Activated CD4-positive, alpha-beta memory T cell treated with anti-CD3 and anti-CD28 coated beads for 36 hours (primary cell): ENCODE measurements around the gene XPR1. TPM values are rescaled to one million over a fixed set of nuclear protein-coding genes. Genes with fewer than 3 reads are reported as not detected.
"Not testable (repeated sequence)": the region's sequence is repeated elsewhere in the genome, so short reads cannot be mapped to it uniquely, and the experiment has no call there.

Experiments
- CTCF ChIA-PET: fragments of 350-600 bp; sonication (Branson Sonifier 250); formaldehyde crosslinking; loops from one replicate; lab custom pipeline; 2021; ENCODE audit warnings: antibody characterized with exemption, inconsistent platforms; lab: Charles Lee
- POLR2A ChIA-PET: fragments of 350-600 bp; sonication (Branson Sonifier 250); formaldehyde crosslinking; loops from one replicate; lab custom pipeline; 2021; ENCODE audit warnings: antibody characterized with exemption; lab: Charles Lee
- DNase-seq: peaks from one replicate; pipeline ENCODE4 v3.0.0-alpha.2; 2020
- H3K27ac Mint-ChIP-seq: one replicate; pipeline ENCODE4 v1.8.0; 2021; ENCODE audit warnings: mixed read lengths
- H3K27me3 Mint-ChIP-seq: one replicate; pipeline ENCODE4 v1.8.0; 2021; ENCODE audit warnings: mixed read lengths
- H3K36me3 Mint-ChIP-seq: one replicate; pipeline ENCODE4 v1.8.0; 2021; ENCODE audit warnings: mixed read lengths
- H3K4me1 Mint-ChIP-seq: one replicate; pipeline ENCODE4 v1.8.0; 2021; ENCODE audit warnings: low read depth, mixed read lengths
- H3K4me3 Mint-ChIP-seq: one replicate; pipeline ENCODE4 v1.8.0; 2021; ENCODE audit warnings: mild to moderate bottlenecking, mixed read lengths
- H3K9me3 Mint-ChIP-seq: one replicate; pipeline ENCODE4 v1.8.0; 2021; ENCODE audit warnings: mixed read lengths
- intact Hi-C: fragments of 100-400 bp; cut with micrococcal nuclease; formaldehyde crosslinking; loops from one replicate; pipeline ENCODE4 v1.15.1; 2023
- total RNA-seq, 2 experiments: library from RNA; stranded (reverse); gene quantifications; one replicate each; pipeline ENCODE4 v1.2.3, GENCODE V29; 2021

Gene XPR1
- total RNA-seq, 2 experiments from 2014 or later, result 17.9 to 18.4 TPM

DNA sequence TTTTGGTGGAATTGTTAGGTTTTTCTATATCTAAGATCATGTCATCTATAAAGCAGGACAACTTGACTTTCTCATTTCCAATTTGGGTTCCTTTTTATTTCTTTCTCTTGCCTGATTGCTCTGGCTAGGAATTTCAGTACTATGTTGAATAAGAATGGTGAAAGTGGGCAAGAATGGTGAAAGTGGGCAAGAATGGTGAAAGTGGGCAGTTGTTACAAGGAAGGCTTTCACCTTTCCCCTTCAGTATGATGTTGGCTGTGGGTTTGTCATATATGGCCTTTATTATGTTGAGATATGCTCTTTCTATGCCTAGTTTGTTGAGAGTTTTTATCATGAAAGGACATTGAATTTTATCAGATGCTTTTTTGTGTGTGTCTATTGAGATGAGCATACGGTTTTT is 64.5 kb downstream of the XPR1 start:
- no peak for DNase-seq
- peaks cover 44% of the 10 kb centered on the region for H3K36me3 Mint-ChIP-seq
- H3K27me3 Mint-ChIP-seq, result no peaks in the 10 kb centered on the region
- ChIA-PET CTCF (no interaction called here), POLR2A (no interaction called here)
- H3K9me3 Mint-ChIP-seq, result peaks cover 42% of the 10 kb centered on the region
- peaks cover 9% of the 10 kb centered on the region for H3K4me1 Mint-ChIP-seq
- H3K4me3 Mint-ChIP-seq, result no peak overlapping the region
- no peak overlapping the region for H3K27ac Mint-ChIP-seq
- intact Hi-C loops, result no loop called here

DNA sequence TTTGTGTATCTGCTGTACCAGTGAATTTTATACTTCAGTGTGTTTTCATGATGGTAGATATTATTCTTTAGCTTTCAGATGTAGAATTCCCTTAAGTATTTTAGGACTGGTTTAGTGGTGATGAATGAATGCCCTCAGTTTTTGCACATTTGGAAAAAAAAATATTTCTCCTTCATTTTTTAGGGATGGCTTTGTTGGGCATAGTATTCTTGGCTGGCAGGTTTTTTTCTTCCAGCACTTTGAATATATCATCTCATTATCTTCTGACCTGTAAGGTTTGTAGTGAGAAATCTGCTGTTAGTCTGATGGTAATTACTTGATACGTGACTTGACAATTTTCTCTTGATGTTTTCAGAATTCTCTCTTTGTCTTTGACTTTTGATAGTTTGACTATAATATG is 66.8 kb downstream of the XPR1 start:
- no peaks in the 10 kb centered on the region for H3K27me3 Mint-ChIP-seq

DNA sequence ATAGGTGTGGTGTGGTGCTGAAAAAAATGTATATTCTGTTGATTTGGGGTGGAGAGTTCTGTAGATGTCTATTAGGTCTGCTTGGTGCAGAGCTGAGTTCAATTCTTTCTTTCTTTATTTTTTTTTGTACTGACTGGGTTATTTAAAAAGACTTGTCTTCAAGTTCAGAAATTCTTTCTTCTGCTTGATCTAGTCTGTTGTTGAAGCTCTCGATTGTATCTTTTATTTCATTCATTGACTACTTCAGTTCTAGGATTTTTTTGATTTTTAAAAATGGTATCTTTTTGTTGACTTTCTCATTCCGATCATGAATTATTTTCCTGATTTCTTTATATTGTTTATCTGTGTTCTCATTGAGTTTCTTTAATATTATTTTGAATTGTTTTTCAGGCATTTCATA is 70.6 kb downstream of the XPR1 start:
- H3K27ac Mint-ChIP-seq, H3K27me3 Mint-ChIP-seq, CTCF ChIA-PET, H3K4me3 Mint-ChIP-seq, intact Hi-C loops, DNase-seq, POLR2A ChIA-PET, H3K4me1 Mint-ChIP-seq: not testable (repeated sequence)
- Mint-ChIP-seq H3K36me3 (peaks cover 25% of the 10 kb centered on the region), H3K9me3 (peaks cover 33% of the 10 kb centered on the region)

More for the DNA sequence above, 66.8 kb downstream of the XPR1 start:
- H3K4me3 Mint-ChIP-seq, result no peak overlapping the region
- CTCF ChIA-PET, result interaction anchor here (0.6 kb wide), 1 partner anchor 474 kb away, joined by 3 read pairs; no protein-coding TSS in a partner anchor
- no peaks in the 10 kb centered on the region for H3K4me1 Mint-ChIP-seq
- peaks cover 56% of the 10 kb centered on the region for H3K9me3 Mint-ChIP-seq
- POLR2A ChIA-PET, result no interaction called here
- H3K27ac Mint-ChIP-seq, result no peak overlapping the region
- peaks cover 49% of the 10 kb centered on the region for H3K36me3 Mint-ChIP-seq
- DNase-seq, result no peak
- intact Hi-C loops, result no loop called here

DNA sequence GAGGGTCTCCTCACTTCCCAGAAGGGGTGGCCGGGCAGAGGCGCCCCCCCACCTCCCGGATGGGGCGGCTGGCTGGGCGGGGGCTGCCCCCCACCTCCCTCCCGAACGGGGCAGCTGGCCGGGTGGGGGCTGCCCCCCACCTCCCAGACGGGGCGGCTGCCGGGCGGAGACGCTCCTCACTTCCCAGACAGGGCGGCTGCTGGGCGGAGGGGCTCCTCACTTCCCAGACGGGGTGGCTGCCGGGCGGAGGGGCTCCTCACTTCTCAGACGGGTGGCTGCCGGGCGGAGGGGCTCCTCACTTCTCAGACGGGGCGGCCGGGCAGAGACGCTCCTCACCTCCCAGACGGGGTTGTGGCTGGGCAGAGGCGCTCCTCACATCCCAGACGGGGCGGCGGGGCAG is 78.9 kb downstream of the XPR1 start:
- H3K4me1 Mint-ChIP-seq, H3K4me3 Mint-ChIP-seq, H3K27ac Mint-ChIP-seq, DNase-seq, intact Hi-C loops, POLR2A ChIA-PET, H3K27me3 Mint-ChIP-seq, CTCF ChIA-PET: not testable (repeated sequence)
- Mint-ChIP-seq H3K9me3 (peaks cover 13% of the 10 kb centered on the region), H3K36me3 (peaks cover 21% of the 10 kb centered on the region)

DNA sequence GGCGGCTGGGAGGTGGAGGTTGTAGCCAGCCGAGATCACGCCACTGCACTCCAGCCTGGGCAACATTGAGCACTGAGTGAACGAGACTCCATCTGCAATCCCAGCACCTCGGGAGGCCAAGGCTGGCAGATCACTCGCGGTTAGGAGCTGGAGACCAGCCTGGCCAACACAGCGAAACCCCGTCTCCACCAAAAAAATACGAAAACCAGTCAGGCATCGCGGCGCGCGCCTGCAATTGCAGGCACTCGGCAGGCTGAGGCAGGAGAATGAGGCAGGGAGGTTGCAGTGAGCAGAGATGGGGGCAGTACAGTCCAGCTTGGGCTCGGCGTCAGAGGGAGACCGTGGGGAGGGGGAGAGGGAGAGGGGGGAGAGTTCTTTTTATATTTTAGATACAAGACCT is 79.4 kb downstream of the XPR1 start:
- H3K27ac Mint-ChIP-seq, intact Hi-C loops, CTCF ChIA-PET, H3K27me3 Mint-ChIP-seq, POLR2A ChIA-PET, H3K4me1 Mint-ChIP-seq, DNase-seq, H3K4me3 Mint-ChIP-seq: not testable (repeated sequence)
- Mint-ChIP-seq H3K9me3 (peaks cover 13% of the 10 kb centered on the region), H3K36me3 (peaks cover 21% of the 10 kb centered on the region)

DNA sequence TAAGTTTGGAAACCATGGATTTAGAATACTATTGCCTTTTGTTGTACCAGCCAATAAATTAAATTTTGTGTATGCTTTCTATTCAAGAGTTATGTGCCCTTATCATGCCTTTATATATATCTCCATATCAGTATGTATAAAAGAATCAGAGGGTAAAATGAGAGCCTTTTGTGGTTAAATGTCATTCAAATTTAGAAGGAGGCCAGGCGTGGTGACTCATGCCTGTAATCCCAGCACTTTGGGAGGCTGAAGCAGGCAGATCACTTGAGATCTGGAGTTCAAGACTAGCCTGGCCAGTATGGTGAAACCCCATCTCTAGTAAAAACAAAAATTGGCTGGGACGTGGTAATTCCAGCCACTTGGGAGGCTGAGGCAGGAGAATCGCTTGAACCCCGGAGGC is 88.9 kb downstream of the XPR1 start:
- no peak for DNase-seq
- POLR2A ChIA-PET, result no interaction called here
- Mint-ChIP-seq H3K9me3 (no peaks in the 10 kb centered on the region), H3K27me3 (no peaks in the 10 kb centered on the region), H3K4me1 (peaks cover 2% of the 10 kb centered on the region), H3K27ac (no peak overlapping the region), H3K4me3 (no peak overlapping the region), H3K36me3 (peaks cover 11% of the 10 kb centered on the region)
- intact Hi-C loops, result no loop called here
- CTCF ChIA-PET, result no interaction called here

DNA sequence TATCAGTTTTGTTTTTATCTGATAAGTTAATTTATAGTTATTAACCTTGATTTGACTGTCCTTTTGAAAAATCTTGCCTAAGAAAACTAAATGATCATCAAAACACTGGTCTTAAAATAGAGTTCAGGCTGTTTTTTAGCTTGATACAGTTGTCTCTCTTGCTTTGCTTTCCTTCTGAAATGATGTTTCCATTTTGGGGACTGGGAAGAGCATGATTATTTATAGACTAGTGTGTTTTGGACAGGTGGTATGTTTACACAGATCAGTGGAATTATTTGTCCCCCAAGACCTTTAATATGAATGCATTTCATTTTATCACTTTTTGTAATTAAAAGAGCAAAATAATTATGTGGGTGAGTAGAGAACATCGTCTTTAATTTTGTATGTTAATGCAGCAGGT is 90.8 kb downstream of the XPR1 start:
- peaks cover 13% of the 10 kb centered on the region for H3K9me3 Mint-ChIP-seq
- H3K27ac Mint-ChIP-seq, result no peak overlapping the region
- DNase-seq, result no peak
- intact Hi-C loops, result no loop called here
- H3K4me1 Mint-ChIP-seq, result peaks cover 2% of the 10 kb centered on the region
- ChIA-PET POLR2A (no interaction called here), CTCF (no interaction called here)
- no peak overlapping the region for H3K4me3 Mint-ChIP-seq
- H3K27me3 Mint-ChIP-seq, result no peaks in the 10 kb centered on the region
- H3K36me3 Mint-ChIP-seq, result peaks cover 21% of the 10 kb centered on the region

DNA sequence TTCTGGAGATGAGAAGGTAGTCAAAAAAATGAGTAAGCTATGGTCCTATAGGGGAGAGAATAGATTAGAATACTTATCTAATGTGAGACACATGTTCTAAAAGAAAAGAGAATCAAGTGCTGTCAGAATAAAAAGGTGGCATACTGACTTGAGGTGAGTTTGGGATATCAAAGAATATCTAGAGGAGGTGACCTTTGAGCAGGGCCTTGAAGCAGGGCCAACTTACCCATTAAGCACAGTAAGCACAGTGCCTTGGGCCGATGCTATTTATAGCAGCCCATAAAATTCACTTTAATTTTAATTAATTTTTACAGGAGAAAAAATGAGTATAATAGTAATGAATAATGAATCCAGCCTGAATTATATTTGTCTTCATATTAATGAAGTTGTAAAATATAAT is 92.2 kb downstream of the XPR1 start:
- Mint-ChIP-seq H3K4me1 (peaks cover 2% of the 10 kb centered on the region), H3K27ac (no peak overlapping the region), H3K36me3 (peaks cover 29% of the 10 kb centered on the region), H3K4me3 (no peak overlapping the region), H3K27me3 (no peaks in the 10 kb centered on the region), H3K9me3 (peaks cover 27% of the 10 kb centered on the region)
- POLR2A ChIA-PET, result no interaction called here
- CTCF ChIA-PET, result no interaction called here
- intact Hi-C loops, result no loop called here
- DNase-seq, result no peak

DNA sequence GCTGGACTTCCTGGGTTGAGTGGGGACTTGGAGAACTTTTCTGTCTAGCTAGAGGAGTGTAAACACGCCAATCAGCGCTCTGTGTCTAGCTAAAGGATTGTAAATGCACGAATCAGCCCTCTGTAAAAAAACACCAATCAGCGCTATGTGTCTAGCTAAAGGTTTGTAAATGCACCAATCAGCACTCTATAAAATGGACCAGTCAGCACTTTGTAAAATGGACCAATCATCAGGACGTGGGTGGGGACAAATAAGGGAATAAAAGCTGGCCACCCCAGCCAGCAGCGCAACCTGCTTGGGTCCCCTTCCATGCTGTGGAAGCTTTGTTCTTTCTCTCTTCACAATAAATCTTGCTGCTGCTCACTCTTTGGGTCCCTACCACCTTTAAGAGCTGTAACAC is 94.2 kb downstream of the XPR1 start:
- DNase-seq, H3K4me3 Mint-ChIP-seq, CTCF ChIA-PET, H3K4me1 Mint-ChIP-seq, H3K27me3 Mint-ChIP-seq, intact Hi-C loops, H3K27ac Mint-ChIP-seq: not testable (repeated sequence)
- POLR2A ChIA-PET, result interaction anchor here (0.6 kb wide), 1 partner anchor 150 kb away, joined by 7 read pairs; no protein-coding TSS in a partner anchor
- Mint-ChIP-seq H3K36me3 (peaks cover 47% of the 10 kb centered on the region), H3K9me3 (peaks cover 45% of the 10 kb centered on the region)

DNA sequence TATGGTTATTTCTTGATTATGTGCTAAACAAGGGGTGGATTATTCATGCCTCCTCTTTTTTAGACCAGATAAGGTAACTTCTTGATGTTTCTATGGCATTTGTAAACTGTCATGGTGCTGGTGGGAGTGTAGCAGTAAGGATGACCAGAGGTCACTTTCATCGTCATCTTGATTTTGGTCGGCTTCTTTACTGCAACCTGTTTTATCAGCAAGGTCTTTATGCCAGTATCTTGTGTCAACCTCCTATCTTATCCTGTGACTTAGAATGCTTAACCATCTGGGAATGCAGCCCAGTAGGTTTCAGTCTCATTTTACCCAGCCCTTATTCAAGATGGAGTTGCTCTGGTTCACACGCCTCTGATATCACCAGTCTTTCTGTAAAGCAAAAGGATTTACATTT is 95.9 kb downstream of the XPR1 start:
- H3K27me3 Mint-ChIP-seq, H3K27ac Mint-ChIP-seq, CTCF ChIA-PET, H3K4me3 Mint-ChIP-seq, intact Hi-C loops, POLR2A ChIA-PET, H3K4me1 Mint-ChIP-seq, DNase-seq: not testable (repeated sequence)
- Mint-ChIP-seq H3K9me3 (peaks cover 59% of the 10 kb centered on the region), H3K36me3 (peaks cover 59% of the 10 kb centered on the region)

DNA sequence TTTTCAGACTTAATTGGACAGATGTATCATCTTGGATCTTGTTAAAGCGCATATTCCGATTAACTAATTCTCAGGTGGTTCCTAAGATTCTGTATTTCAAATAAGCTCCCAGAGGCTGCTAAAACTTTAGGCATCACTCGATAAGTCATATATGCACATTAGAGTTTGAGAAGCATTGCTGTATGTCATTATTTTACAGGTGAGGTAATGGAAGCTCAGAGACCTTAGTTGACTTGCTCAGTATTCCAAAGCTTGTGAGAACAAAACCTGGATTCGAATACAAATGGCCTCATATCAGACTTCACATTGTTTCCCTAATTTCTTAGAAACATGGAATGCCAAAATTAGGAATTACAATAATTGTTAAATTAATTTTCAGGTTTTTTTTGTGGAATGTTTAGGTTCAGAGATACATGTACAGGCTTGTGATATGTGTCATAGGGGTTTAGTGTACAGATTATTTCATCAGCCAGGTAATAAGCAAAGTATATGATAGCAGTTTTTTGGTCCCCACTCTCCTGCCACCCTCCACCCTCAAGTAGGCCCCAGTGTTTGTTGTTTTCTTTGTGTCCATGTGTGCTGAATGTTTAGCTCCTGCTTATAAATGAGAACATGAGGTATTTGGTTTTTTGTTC is 96.8 kb downstream of the XPR1 start:
- H3K36me3 Mint-ChIP-seq, result peaks cover 64% of the 10 kb centered on the region
- CTCF ChIA-PET, result no interaction called here
- no peaks in the 10 kb centered on the region for H3K4me1 Mint-ChIP-seq

DNA sequence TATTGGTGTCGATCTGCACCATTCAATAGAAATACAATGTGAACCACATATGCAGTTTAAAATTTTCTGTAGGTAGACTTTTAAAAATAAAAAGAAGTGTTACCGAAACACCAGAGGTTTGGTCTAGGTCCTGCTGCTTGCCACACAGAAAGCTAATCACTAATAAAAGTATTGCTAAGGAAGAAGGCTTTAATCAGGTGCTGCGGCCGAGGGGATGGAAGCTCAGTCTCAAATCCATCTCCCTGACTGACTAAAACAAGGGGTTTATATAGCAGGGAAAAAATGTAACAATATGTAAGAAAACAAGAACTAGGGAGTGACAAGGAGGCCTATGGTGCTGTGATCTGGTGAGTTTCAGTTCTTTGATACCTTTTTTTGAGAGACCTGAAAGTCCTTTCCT is 99.3 kb downstream of the XPR1 start:
- Mint-ChIP-seq H3K27me3 (no peaks in the 10 kb centered on the region), H3K4me3 (no peak overlapping the region), H3K4me1 (no peaks in the 10 kb centered on the region), H3K9me3 (peaks cover 86% of the 10 kb centered on the region), H3K36me3 (peaks cover 74% of the 10 kb centered on the region), H3K27ac (no peak overlapping the region)
- intact Hi-C loops, result no loop called here
- ChIA-PET POLR2A (no interaction called here), CTCF (interaction anchor here (0.7 to 1.7 kb wide), 2 partner anchors 17 to 243 kb away, joined by 3 to 4 read pairs; no protein-coding TSS in a partner anchor)
- DNase-seq, result no peak

More for the DNA sequence above, 96.8 kb downstream of the XPR1 start:
- no peak for DNase-seq
- Mint-ChIP-seq H3K27ac (no peak overlapping the region), H3K4me3 (no peak overlapping the region), H3K27me3 (no peaks in the 10 kb centered on the region), H3K9me3 (peaks cover 66% of the 10 kb centered on the region)
- POLR2A ChIA-PET, result no interaction called here
- intact Hi-C loops, result no loop called here

DNA sequence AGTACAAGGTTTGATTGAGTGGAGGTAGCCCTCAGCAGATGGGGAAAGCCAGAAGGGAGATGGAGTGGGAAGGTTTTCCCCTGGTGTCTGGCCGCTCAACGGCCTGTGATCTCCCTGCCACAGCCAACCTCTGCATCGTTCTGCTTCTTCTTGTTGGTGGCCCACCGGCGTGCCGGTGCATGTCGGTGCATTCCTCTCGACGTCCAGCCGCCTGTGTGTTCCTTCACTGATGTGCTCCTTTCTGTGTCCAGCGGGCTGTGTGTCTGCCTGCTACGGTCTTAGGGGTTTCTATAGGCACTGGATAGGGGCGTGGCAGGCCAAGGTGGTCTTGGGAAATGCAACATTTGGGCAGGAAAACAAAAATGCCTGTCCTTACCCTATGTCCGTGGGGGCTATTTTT is 101.0 kb downstream of the XPR1 start:
- H3K9me3 Mint-ChIP-seq, result peaks cover 88% of the 10 kb centered on the region
- intact Hi-C loops, result no loop called here
- ChIA-PET CTCF (no interaction called here), POLR2A (no interaction called here)
- H3K36me3 Mint-ChIP-seq, result peaks cover 70% of the 10 kb centered on the region
- H3K4me1 Mint-ChIP-seq, result no peaks in the 10 kb centered on the region
- DNase-seq, result no peak
- no peaks in the 10 kb centered on the region for H3K27me3 Mint-ChIP-seq
- H3K27ac Mint-ChIP-seq, result no peak overlapping the region
- no peak overlapping the region for H3K4me3 Mint-ChIP-seq
